IPS-11a (cell line): ENCODE results near the gene MTA3.

ENCODE experiments used
- H3K4me3 ChIP-seq: one replicate; pipeline ENCODE4 v1.5.1; 2013; ENCODE audit warnings: low read depth, low read length, control low read depth

MTA3 gene

GRCh38 chr2:42799881-42800280 is 231.4 kb downstream of the MTA3 start:
- H3K4me3 ChIP-seq = no peak overlapping the region

GRCh38 chr2:42800461-42800962 is 232.1 kb downstream of the MTA3 start:
- H3K4me3 ChIP-seq = no peak overlapping the region

GRCh38 chr2:42800981-42801380 is 232.5 kb downstream of the MTA3 start:
- H3K4me3 ChIP-seq = no peak overlapping the region

GRCh38 chr2:42801381-42801780 is 232.9 kb downstream of the MTA3 start:
- H3K4me3 ChIP-seq = no peak overlapping the region

DNA sequence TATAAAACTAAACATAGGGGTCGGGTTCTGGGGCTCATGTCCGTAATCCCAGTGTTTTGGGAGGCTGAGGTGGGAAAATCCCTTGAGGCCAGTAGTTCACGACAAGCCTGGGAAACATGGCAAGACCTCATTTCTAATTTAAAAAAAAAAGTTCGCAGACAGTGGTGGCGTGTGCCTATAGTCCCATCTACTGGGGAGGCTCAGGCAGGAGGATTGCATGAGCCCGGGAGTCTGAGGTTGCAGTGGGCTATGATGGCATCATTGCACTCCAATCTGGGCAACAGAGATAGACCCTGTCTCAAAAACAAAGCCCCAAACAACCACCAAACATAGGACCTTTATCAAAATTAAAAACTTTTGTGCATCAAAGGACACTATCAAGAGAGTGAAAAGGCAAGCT is 233.7 kb downstream of the MTA3 start:
- H3K4me3 ChIP-seq = no peak overlapping the region

DNA sequence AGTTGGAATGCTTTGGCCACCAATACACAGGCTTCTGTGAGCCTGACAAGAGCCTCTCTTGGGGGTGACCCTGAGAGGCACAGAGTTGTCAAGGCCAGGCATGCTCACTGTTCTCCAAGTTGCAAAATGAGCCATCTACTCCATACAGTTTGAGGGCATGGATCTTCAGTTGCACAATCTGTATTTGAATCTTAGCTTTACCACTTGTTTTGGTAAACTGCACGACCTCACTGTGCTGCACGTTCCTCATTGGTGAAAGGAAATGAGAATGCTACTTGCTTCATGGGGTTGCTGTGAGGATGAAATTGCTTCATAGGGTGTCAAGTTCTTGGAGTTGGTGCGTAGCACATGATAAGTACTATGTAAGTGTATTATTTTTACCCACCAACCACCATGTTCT is 235.9 kb downstream of the MTA3 start:
- H3K4me3 ChIP-seq = no peak overlapping the region

- no peak overlapping the region for H3K4me3 ChIP-seq
Measured at GRCh38 chr2:42804891-42805290, 236.5 kb downstream of the MTA3 start.
